ENCODE measurements around the gene EYA2.

Gene EYA2

DNA sequence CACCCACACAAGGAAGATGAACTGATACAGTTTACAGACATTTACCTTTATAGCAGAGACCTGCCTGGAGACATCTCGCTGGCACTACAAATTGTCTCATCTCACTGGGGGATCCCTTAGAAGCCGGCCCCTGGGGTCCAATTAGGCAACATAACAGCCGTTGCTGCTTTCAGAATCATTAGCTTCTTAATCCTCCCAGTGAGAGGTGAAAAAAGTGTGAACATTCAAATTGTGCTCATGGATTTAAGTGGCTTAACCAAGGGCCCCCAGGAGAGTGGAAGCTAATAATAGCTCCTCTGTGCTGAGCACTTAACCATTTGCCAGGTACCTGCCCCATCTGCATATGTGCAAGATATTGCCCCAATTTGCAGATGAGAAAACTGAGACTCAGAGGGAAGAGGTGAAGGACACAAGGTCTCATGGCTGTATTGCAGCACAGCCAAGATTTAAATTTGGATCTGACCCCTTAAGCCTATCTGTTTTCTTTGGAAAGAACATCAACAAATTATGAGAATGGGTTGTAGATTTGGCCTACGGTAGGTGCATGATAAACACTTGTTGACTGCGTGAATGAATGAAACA is 101.0 kb downstream of the EYA2 start:
- no peak overlapping the region for H3K4me3 ChIP-seq (replicated peaks in 1 of 2; ENCODE audit: low read depth in 2 of 2, low read length in 2 of 2)
- no peak for DNase-seq (ENCODE audit: low read depth in 2 of 2)
- TF ChIP-seq, protein P1, sequence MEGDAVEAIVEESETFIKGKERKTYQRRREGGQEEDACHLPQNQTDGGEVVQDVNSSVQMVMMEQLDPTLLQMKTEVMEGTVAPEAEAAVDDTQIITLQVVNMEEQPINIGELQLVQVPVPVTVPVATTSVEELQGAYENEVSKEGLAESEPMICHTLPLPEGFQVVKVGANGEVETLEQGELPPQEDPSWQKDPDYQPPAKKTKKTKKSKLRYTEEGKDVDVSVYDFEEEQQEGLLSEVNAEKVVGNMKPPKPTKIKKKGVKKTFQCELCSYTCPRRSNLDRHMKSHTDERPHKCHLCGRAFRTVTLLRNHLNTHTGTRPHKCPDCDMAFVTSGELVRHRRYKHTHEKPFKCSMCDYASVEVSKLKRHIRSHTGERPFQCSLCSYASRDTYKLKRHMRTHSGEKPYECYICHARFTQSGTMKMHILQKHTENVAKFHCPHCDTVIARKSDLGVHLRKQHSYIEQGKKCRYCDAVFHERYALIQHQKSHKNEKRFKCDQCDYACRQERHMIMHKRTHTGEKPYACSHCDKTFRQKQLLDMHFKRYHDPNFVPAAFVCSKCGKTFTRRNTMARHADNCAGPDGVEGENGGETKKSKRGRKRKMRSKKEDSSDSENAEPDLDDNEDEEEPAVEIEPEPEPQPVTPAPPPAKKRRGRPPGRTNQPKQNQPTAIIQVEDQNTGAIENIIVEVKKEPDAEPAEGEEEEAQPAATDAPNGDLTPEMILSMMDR (IDR thresholded peaks at IDR 0.05; ENCODE audit: low read depth, low read length): no peak

DNA sequence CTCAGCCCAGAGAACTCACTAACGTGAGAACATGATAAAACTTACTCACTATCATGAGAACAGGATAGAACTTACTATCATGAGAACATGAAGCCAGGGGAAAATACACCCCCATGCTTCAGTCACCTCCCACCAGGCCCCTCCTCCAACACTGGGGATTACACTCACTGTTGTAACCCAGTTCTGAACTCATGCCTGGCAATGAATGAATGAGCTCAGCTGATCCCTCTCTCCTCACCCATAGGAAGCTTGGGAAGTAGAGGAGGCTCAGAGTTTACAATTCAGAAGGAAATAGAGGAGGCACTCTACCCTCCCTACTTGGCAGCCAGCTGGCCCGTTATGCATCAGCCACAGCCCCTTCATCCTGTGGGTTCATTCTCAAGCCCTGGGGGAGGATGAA is 102.5 kb downstream of the EYA2 start:
- H3K4me3 ChIP-seq (replicated peaks in 1 of 2; ENCODE audit: low read depth in 2 of 2, low read length in 2 of 2): no peak overlapping the region
- TF ChIP-seq, protein P1 (IDR thresholded peaks at IDR 0.05; ENCODE audit: low read depth, low read length): no peak
- DNase-seq (ENCODE audit: low read depth in 2 of 2): no peak

DNA sequence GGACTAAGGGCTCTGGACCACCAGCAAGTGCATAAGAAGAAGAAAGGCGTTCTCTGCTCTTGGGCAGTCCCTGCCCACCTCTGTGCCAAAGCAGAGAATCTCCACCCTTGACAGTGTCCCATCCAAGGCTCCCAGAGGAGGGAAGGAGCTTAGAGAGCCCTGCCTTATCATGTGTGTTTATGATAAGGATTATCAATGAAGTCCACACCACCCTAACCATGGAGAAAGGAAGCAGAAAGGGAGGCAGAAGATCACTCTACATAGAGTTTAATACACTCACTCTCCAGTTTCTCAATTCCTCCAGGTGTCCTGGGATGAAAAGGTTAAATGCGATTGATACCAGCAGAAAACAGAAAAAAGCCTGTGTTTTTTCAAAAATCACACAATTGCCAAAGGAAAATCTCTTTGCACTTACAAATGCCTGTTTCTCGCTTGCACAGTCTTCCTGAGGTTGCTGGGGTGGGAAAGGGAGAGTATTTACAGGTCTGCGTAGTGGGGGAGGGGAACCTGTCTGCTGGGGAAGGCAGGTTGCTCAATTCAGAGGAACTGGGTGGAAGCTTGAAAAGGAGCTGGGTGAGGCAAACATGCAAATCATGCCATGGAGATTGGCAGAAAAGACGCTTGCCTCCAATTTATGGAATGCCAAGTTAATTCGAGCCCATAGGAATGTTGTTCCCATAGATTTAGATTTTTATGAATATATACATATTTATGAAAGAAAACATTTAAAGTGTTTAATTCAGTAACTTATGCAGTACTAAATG is 104.0 kb downstream of the EYA2 start:
- DNase-seq (ENCODE audit: low read depth in 2 of 2): no peak
- no peak overlapping the region for H3K4me3 ChIP-seq (replicated peaks in 1 of 2; ENCODE audit: low read depth in 2 of 2, low read length in 2 of 2)
- TF ChIP-seq, protein P1 (IDR thresholded peaks at IDR 0.05; ENCODE audit: low read depth, low read length): no peak

DNA sequence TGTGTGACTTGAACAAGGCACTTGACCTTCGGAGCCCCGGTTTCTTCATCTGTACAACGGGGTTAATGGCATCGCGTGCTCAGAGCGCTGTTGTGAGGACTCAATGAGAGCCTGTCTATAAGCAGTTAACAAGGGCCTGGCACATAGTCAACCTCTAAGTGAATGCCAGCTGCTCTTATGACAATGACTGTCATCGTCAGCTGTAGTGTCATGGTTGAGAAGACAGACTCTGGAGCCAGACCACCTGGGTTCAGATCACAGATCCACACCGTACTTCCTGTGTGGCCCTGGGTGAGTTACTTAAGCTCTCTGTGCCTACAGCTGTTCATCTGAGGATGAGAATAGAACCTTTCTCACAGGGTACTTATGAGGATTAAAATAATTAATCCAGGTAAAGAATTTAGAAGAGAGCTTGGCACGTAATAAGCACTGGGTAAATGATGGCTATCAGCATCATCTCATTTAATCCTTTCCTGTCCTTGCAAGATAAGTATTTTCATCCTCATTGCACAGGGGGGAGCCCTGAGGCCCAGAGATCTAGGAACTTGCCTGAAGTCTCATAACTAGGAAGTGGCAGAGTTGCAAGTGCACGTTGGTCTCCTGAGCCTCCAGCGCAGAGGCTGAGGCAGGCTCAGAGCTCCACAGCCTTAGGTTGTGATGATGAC is 105.3 kb downstream of the EYA2 start:
- H3K4me3 ChIP-seq (replicated peaks in 1 of 2; ENCODE audit: low read depth in 2 of 2, low read length in 2 of 2): no peak overlapping the region
- no peak for DNase-seq (ENCODE audit: low read depth in 2 of 2)
- TF ChIP-seq, protein P1 (IDR thresholded peaks at IDR 0.05; ENCODE audit: low read depth, low read length): no peak

DNA sequence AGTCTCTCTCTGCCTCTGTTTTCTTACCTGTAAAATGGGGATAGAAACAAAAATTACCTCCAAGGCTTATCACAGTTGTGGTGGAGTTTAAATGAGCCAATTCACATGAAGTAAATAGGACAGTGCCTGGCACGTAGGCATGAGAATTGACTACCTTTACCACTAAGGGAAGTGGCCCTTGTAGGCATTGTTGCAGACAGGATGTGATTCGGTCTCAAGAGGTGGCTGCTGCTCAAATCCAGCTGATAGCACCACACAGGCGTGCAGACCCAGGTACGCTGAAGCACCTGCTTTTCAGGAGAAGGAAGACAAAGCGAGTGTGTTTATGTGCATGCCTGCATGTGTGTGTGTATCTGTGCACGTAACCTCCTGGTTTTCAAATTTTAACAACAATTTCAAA is 108.6 kb downstream of the EYA2 start:
- TF ChIP-seq, protein P1 (IDR thresholded peaks at IDR 0.05; ENCODE audit: low read depth, low read length): no peak
- DNase-seq (ENCODE audit: low read depth in 2 of 2): no peak
- H3K4me3 ChIP-seq (replicated peaks in 1 of 2; ENCODE audit: low read depth in 2 of 2, low read length in 2 of 2): no peak overlapping the region

DNA sequence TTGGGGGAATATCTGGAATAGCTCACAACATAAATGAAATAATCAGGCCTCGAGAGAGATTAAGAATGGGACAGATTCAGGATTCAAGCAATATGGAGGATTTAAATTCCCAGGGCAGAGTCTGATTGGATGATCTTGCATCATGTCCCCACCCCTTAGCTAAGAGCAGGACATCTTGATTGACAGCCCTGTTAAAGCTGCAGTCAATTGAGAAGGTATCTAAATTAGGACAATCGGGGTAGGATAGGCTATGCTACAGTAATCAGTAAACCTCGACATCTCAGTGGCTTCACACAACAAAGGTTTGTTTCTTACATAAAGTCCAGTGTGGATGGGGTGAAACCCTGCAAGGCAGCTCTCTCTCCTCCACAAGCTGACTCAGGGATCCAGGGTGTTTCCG is 109.5 kb downstream of the EYA2 start:
- DNase-seq (ENCODE audit: low read depth in 2 of 2): no peak

More for the DNA sequence above, 109.5 kb downstream of the EYA2 start:
- TF ChIP-seq, protein P1 (IDR thresholded peaks at IDR 0.05; ENCODE audit: low read depth, low read length): no peak
- H3K4me3 ChIP-seq (replicated peaks in 1 of 2; ENCODE audit: low read depth in 2 of 2, low read length in 2 of 2): no peak overlapping the region
